Body of pancreas (tissue), 4 donors: ENCODE results near the gene S100A11. TPM values are rescaled to one million over a fixed set of nuclear protein-coding genes. Genes with fewer than 3 reads are reported as not detected.

Experiments used
- ATAC-seq: fragments of 150-250 bp; one replicate; pipeline ENCODE4 v1.9.1; 2016
- DNase-seq, 4 donors: peaks; one replicate each; pipeline ENCODE4 v3.0.0-alpha.2; 2019
- H3K27ac ChIP-seq, 4 donors: fragments of 200-600 bp; sonication (generic); 1 replicate in 3 of 4; 2 replicates in 1 of 4; pipeline versions ENCODE4 v1.5.1 to v1.6.1; 2016 to 2019; ENCODE audit warnings: mild to moderate bottlenecking in 1 of 4, mixed read lengths in 1 of 4, moderate library complexity in 1 of 4
- H3K27me3 ChIP-seq, 2 donors: fragments of 200-600 bp; sonication (generic); one replicate each; pipeline ENCODE4 v1.6.0; 2016; ENCODE audit warnings: mild to moderate bottlenecking in 1 of 2
- H3K36me3 ChIP-seq, 2 donors: fragments of 200-600 bp; sonication (generic); replicated peaks in 1 of 2; 2 replicates each; pipeline ENCODE4 v1.5.1; 2016; ENCODE audit warnings: low read depth in 2 of 2; ENCODE audit not compliant: insufficient read depth in 1 of 2
- H3K4me1 ChIP-seq: fragments of 200-600 bp; sonication (generic); one replicate; pipeline ENCODE4 v1.6.0; 2016
- H3K4me3 ChIP-seq, 2 donors: fragments of 200-600 bp; sonication (generic); 1 replicate in 1 of 2; 2 replicates in 1 of 2; pipeline ENCODE4 v1.5.1; 2016 to 2019
- H3K9me3 ChIP-seq, 3 donors: fragments of 200-600 bp; sonication (generic); 1 replicate in 2 of 3; 2 replicates in 1 of 3; pipeline ENCODE4 v1.5.1; 2016
- CTCF ChIP-seq, 7 experiments: fragments of 450-650 bp in 4 of 7; fragments of 200-600 bp in 3 of 7; sonication (generic) in 3 of 7; IDR thresholded peaks; one replicate each; pipeline ENCODE4 v1.5.1; 2016 to 2019; ENCODE audit warnings: antibody characterized with exemption in 7 of 7
- POLR2A ChIP-seq, 3 donors: fragments of 450-650 bp; IDR thresholded peaks; one replicate each; pipeline ENCODE4 v1.6.1; 2016; ENCODE audit warnings: antibody characterized with exemption in 3 of 3, mild to moderate bottlenecking in 2 of 3
- WGBS, 2 donors: methylation state at CpG; one replicate each; pipeline ENCODE4 v1.1.5; 2017; 5-methylcytosine and 5-hydroxymethylcytosine counted together
- intact Hi-C: fragments of 100-400 bp; cut with DNase I; formaldehyde crosslinking; loops from one replicate; pipeline ENCODE4 v1.15.1; 2023
- total RNA-seq, 2 donors: library from RNA; depleted of rRNA; stranded (reverse); fragments of >200 nt; gene quantifications; one replicate each; pipeline ENCODE4 v1.1.0, GENCODE V29; 2016

Gene S100A11
- total RNA-seq, 2 donors from 2014 or later = 76.1 to 101 TPM

GRCh38 chr1:152026895-152027294 lies 9.9 kb downstream of the S100A11 start:
- ATAC-seq (no peak), DNase-seq (no peak)
- Histone ChIP-seq H3K36me3 (peaks cover 0 to 6% of the 10 kb centered on the region in 2 donors), H3K4me1 (no peaks in the 10 kb centered on the region), H3K27me3 (no peaks in the 10 kb centered on the region), H3K9me3 (no peaks in the 10 kb centered on the region), H3K4me3 (no peak overlapping the region), H3K27ac (no peak overlapping the region)
- intact Hi-C loops = no loop called here
- no peak for TF ChIP-seq CTCF (IDR thresholded peaks at IDR 0.05)
- TF ChIP-seq POLR2A (IDR thresholded peaks at IDR 0.05) = no peak
- 40 to 42% methylated on average over 3 of the region's 3 CpGs for WGBS, 2 donors

- intact Hi-C loops = no loop called here
Measured at GRCh38 chr1:152024223-152024622, 12.6 kb downstream of the S100A11 start.

GRCh38 chr1:152023221-152023620 lies 13.6 kb downstream of the S100A11 start:
- DNase-seq (no peak), ATAC-seq (no peak)
- no peak overlapping the region for H3K4me3 ChIP-seq
- WGBS, 2 donors = 76 to 83% methylated on average over 4 of the region's 4 CpGs
- TF ChIP-seq POLR2A (IDR thresholded peaks at IDR 0.05) (no peak), CTCF (IDR thresholded peaks at IDR 0.05) (no peak)
- no peaks in the 10 kb centered on the region for H3K36me3 ChIP-seq
- no peak overlapping the region for H3K27ac ChIP-seq
- H3K4me1 ChIP-seq = no peaks in the 10 kb centered on the region
- H3K27me3 ChIP-seq = no peaks in the 10 kb centered on the region
- intact Hi-C loops = no loop called here
- H3K9me3 ChIP-seq = no peaks in the 10 kb centered on the region

More at GRCh38 chr1:152024223-152024622, 12.6 kb downstream of the S100A11 start:
- ATAC-seq = no peak
- H3K9me3 ChIP-seq = no peaks in the 10 kb centered on the region
- no peaks in the 10 kb centered on the region for H3K27me3 ChIP-seq
- H3K4me3 ChIP-seq = no peak overlapping the region
- 53 to 67% methylated on average over 4 of the region's 4 CpGs for WGBS, 2 donors
- H3K36me3 ChIP-seq = no peaks in the 10 kb centered on the region
- H3K27ac ChIP-seq = no peak overlapping the region
- no peak for TF ChIP-seq CTCF (IDR thresholded peaks at IDR 0.05)
- no peak for TF ChIP-seq POLR2A (IDR thresholded peaks at IDR 0.05)
- DNase-seq = no peak
- no peaks in the 10 kb centered on the region for H3K4me1 ChIP-seq

GRCh38 chr1:152022474-152022873 lies 14.3 kb downstream of the S100A11 start:
- intact Hi-C loops = no loop called here
- no peaks in the 10 kb centered on the region for H3K27me3 ChIP-seq
- ATAC-seq = no peak
- TF ChIP-seq CTCF (IDR thresholded peaks at IDR 0.05) (no peak), POLR2A (IDR thresholded peaks at IDR 0.05) (no peak)
- WGBS, 2 donors = 63 to 65% methylated on average over 3 of the region's 3 CpGs
- H3K4me3 ChIP-seq = no peak overlapping the region
- no peaks in the 10 kb centered on the region for H3K9me3 ChIP-seq
- H3K4me1 ChIP-seq = no peaks in the 10 kb centered on the region
- H3K36me3 ChIP-seq = no peaks in the 10 kb centered on the region
- no peak for DNase-seq
- H3K27ac ChIP-seq = no peak overlapping the region

GRCh38 chr1:152021569-152021968 lies 15.2 kb downstream of the S100A11 start:
- Histone ChIP-seq H3K4me3 (no peak overlapping the region), H3K36me3 (no peaks in the 10 kb centered on the region), H3K4me1 (no peaks in the 10 kb centered on the region), H3K9me3 (no peaks in the 10 kb centered on the region), H3K27ac (no peak overlapping the region), H3K27me3 (no peaks in the 10 kb centered on the region)
- intact Hi-C loops = no loop called here
- 75 to 80% methylated on average over 7 of the region's 7 CpGs for WGBS, 2 donors
- no peak for DNase-seq
- ATAC-seq = no peak
- TF ChIP-seq POLR2A (IDR thresholded peaks at IDR 0.05) (no peak), CTCF (IDR thresholded peaks at IDR 0.05) (no peak)
